Left cardiac atrium (tissue), 4 donors: Measurements from ENCODE around the gene TENM3. TPM values are rescaled to one million over a fixed set of nuclear protein-coding genes. Genes with fewer than 3 reads are reported as not detected.

Source experiments
- ATAC-seq, 2 donors: fragments of 200-7000 bp; cut with Tn5 transposase; one replicate each; pipeline ENCODE4 v1.9.1; 2020; ENCODE audit warnings: mild to moderate bottlenecking in 2 of 2, moderate library complexity in 2 of 2
- DNase-seq: peaks from one replicate; pipeline ENCODE4 v3.0.0-alpha.2; 2020
- intact Hi-C, 2 donors: fragments of 100-400 bp; cut with DNase I; formaldehyde crosslinking; loops; one replicate each; pipeline versions ENCODE4 v1.14.1 to v1.15.1; 2022 to 2023
- total RNA-seq, 2 donors: library from RNA; stranded (reverse); fragmentation: NEBNext Ultra II Directional; extraction: Animal tissue kit (Norgen Biotek cat#: 25700); gene quantifications; one replicate each; pipeline ENCODE4 v1.2.1, GENCODE V29; 2021
- donor health status: DM: no; HTN: yes; CAD: no.
- donor health status: DM: no; HTN: yes; CAD: no; lungs with severe emphysema.
- donor health status: DM: yes; HTN: yes; CAD: no.
- donor health status: Dilated cardiomyopathy.

The TENM3 gene
- total RNA-seq, 2 donors from 2014 or later: 6.6 to 9.2 TPM

- intact Hi-C loops: no loop called here
- ATAC-seq: no peak
- DNase-seq: no peak
These were observed 30.2 kb downstream of the TENM3 start for GRCh38 chr4:182273191-182273935.

GRCh38 chr4:182276210-182277109 lies 33.3 kb downstream of the TENM3 start:
- DNase-seq: no peak

GRCh38 chr4:182277377-182277776 lies 34.2 kb downstream of the TENM3 start:
- ATAC-seq (no peak), DNase-seq (no peak)
- intact Hi-C loops: no loop called here

More at GRCh38 chr4:182276210-182277109, 33.3 kb downstream of the TENM3 start:
- intact Hi-C loops: no loop called here
- no peak for ATAC-seq

GRCh38 chr4:182278729-182279128 lies 35.5 kb downstream of the TENM3 start:
- ATAC-seq (no peak), DNase-seq (no peak)
- intact Hi-C loops: no loop called here

GRCh38 chr4:182280436-182281111 lies 37.4 kb downstream of the TENM3 start:
- DNase-seq (no peak), ATAC-seq (peak in 1 of 2 donors; percentile 42)
- intact Hi-C loops: no loop called here

GRCh38 chr4:182286035-182286434 lies 42.8 kb downstream of the TENM3 start:
- intact Hi-C loops: no loop called here
- no peak for DNase-seq

GRCh38 chr4:182286931-182287330 lies 43.7 kb downstream of the TENM3 start:
- intact Hi-C loops: no loop called here
- ATAC-seq (no peak), DNase-seq (no peak)

More at GRCh38 chr4:182286035-182286434, 42.8 kb downstream of the TENM3 start:
- no peak for ATAC-seq

- intact Hi-C loops: no loop called here
- ATAC-seq (no peak), DNase-seq (no peak)
These were observed 45.3 kb downstream of the TENM3 start for GRCh38 chr4:182288534-182288933.

GRCh38 chr4:182289809-182290208 lies 46.6 kb downstream of the TENM3 start:
- intact Hi-C loops: no loop called here

GRCh38 chr4:182291175-182291574 lies 48.0 kb downstream of the TENM3 start:
- DNase-seq (no peak), ATAC-seq (no peak)
- intact Hi-C loops: no loop called here

More at GRCh38 chr4:182289809-182290208, 46.6 kb downstream of the TENM3 start:
- DNase-seq (no peak), ATAC-seq (no peak)

GRCh38 chr4:182291597-182292270 lies 48.5 kb downstream of the TENM3 start:
- intact Hi-C loops: no loop called here
- no peak for ATAC-seq
- DNase-seq: no peak

GRCh38 chr4:182292612-182293011 lies 49.4 kb downstream of the TENM3 start:
- DNase-seq: no peak
- ATAC-seq: no peak
- intact Hi-C loops: no loop called here

GRCh38 chr4:182293691-182294255 lies 50.6 kb downstream of the TENM3 start:
- DNase-seq (no peak), ATAC-seq (no peak)
- intact Hi-C loops: no loop called here

- no peak for ATAC-seq
- intact Hi-C loops: no loop called here
- DNase-seq: no peak
These were observed 51.2 kb downstream of the TENM3 start for GRCh38 chr4:182294451-182294850.

GRCh38 chr4:182297659-182298058 lies 54.5 kb downstream of the TENM3 start:
- DNase-seq: no peak
- intact Hi-C loops: no loop called here

GRCh38 chr4:182301736-182302135 lies 58.5 kb downstream of the TENM3 start:
- intact Hi-C loops: no loop called here
- ATAC-seq (no peak), DNase-seq (no peak)

More at GRCh38 chr4:182297659-182298058, 54.5 kb downstream of the TENM3 start:
- ATAC-seq: no peak

GRCh38 chr4:182303847-182304246 lies 60.6 kb downstream of the TENM3 start:
- no peak for ATAC-seq
- intact Hi-C loops: no loop called here
- DNase-seq: no peak

- ATAC-seq (no peak), DNase-seq (no peak)
- intact Hi-C loops: no loop called here
These were observed 63.7 kb downstream of the TENM3 start for GRCh38 chr4:182306792-182307507.
